Neural cell (in vitro differentiated cells): ENCODE results near the gene ADSS2. TPM values are rescaled to one million over a fixed set of nuclear protein-coding genes. Genes with fewer than 3 reads are reported as not detected.

Experiments
- H2AFZ ChIP-seq: fragments of 200-600, 300-800 bp; sonication (generic), shearing (Covaris generic); 2 replicates; pipeline ENCODE4 v1.6.0; 2014; ENCODE audit warnings: low read depth, mild to moderate bottlenecking, antibody characterized with exemption, low read length, moderate library complexity
- H3F3A ChIP-seq: fragments of 200-600 bp; shearing (Covaris generic); 2 replicates; pipeline ENCODE4 v1.6.1; 2016; ENCODE audit warnings: mild to moderate bottlenecking, moderate library complexity, mixed read lengths, antibody characterized with exemption, low read length; ENCODE audit not compliant: insufficient read depth, poor library complexity, severe bottlenecking
- H3K27ac ChIP-seq: fragments of 200-600, 300-800 bp; sonication (generic), shearing (Covaris generic); 2 replicates; pipeline ENCODE4 v1.5.1; 2014; ENCODE audit warnings: mild to moderate bottlenecking, low read length, moderate library complexity
- H3K27me3 ChIP-seq: fragments of 300-800, 200-600 bp; sonication (generic), shearing (Covaris generic); 2 replicates; pipeline ENCODE4 v1.6.0; 2014; ENCODE audit warnings: mild to moderate bottlenecking, low read depth, low read length, moderate library complexity; ENCODE audit not compliant: insufficient read depth
- H3K36me3 ChIP-seq: fragments of 300-800, 200-600 bp; sonication (generic), shearing (Covaris generic); 2 replicates; pipeline ENCODE4 v1.5.1; 2014; ENCODE audit warnings: mild to moderate bottlenecking, antibody characterized with exemption, low read length, moderate library complexity; ENCODE audit not compliant: insufficient read depth
- H3K4me2 ChIP-seq: fragments of 300-800, 200-600 bp; sonication (generic), shearing (Covaris generic); 2 replicates; pipeline ENCODE4 v1.6.0; 2014; ENCODE audit warnings: mild to moderate bottlenecking, low read length
- H3K4me3 ChIP-seq: fragments of 300-800, 200-600 bp; sonication (generic), shearing (Covaris generic); 2 replicates; pipeline ENCODE4 v1.5.1; 2014; ENCODE audit warnings: mild to moderate bottlenecking, low read length, moderate library complexity
- H3K79me2 ChIP-seq: fragments of 200-600 bp; shearing (Covaris generic); replicated peaks from 2 replicates; pipeline ENCODE4 v1.6.0; 2014; ENCODE audit warnings: mild to moderate bottlenecking, low read length, moderate library complexity; ENCODE audit not compliant: insufficient read depth
- H3K9ac ChIP-seq: fragments of 300-800, 200-600 bp; sonication (generic), shearing (Covaris generic); 2 replicates; pipeline ENCODE4 v1.6.1; 2016; ENCODE audit warnings: mild to moderate bottlenecking, low read length, mixed read lengths
- H3K9me2 ChIP-seq: fragments of 200-600 bp; shearing (Covaris generic); 2 replicates; pipeline ENCODE4 v1.6.1; 2016; ENCODE audit warnings: mild to moderate bottlenecking, low read length, mixed read lengths; ENCODE audit not compliant: insufficient read depth
- H3K9me3 ChIP-seq: fragments of 200-600, 300-800 bp; sonication (generic), shearing (Covaris generic); 2 replicates; pipeline ENCODE4 v1.6.1; 2016; ENCODE audit warnings: mild to moderate bottlenecking, mixed run types, low read length, moderate library complexity, mixed read lengths
- H4K20me1 ChIP-seq: fragments of 200-600 bp; shearing (Covaris generic); 2 replicates; pipeline ENCODE4 v1.6.1; 2016; ENCODE audit warnings: mild to moderate bottlenecking, mixed run types; ENCODE audit not compliant: insufficient read depth
- CTCF ChIP-seq: fragments of 450-650 bp; IDR thresholded peaks from 2 replicates; pipeline ENCODE4 v1.5.1; 2014; ENCODE audit warnings: antibody characterized with exemption, mild to moderate bottlenecking, moderate library complexity; ENCODE audit not compliant: poor library complexity, severe bottlenecking
- EP300 ChIP-seq: fragments of 450-650 bp; conservative IDR thresholded peaks from 2 replicates; pipeline ENCODE4 v1.6.1; 2014; ENCODE audit warnings: antibody characterized with exemption, mild to moderate bottlenecking, moderate library complexity; ENCODE audit not compliant: poor library complexity, severe bottlenecking
- EZH2 ChIP-seq: fragments of 200-600, 300-800 bp; shearing (Covaris generic), sonication (generic); IDR thresholded peaks from 2 replicates; pipeline ENCODE4 v1.6.1; 2014; ENCODE audit warnings: antibody characterized with exemption, low read length, borderline replicate concordance, mild to moderate bottlenecking; ENCODE audit not compliant: insufficient read depth, poor library complexity, severe bottlenecking
- MXI1 ChIP-seq: fragments of 450-650 bp; conservative IDR thresholded peaks from 2 replicates; pipeline ENCODE4 v1.6.1; 2014; ENCODE audit warnings: antibody characterized with exemption, mild to moderate bottlenecking; ENCODE audit not compliant: poor library complexity, severe bottlenecking
- POLR2AphosphoS5 ChIP-seq: IDR thresholded peaks from 2 replicates; pipeline ENCODE4 v1.6.1; 2012
- RAD21 ChIP-seq: fragments of 450-650 bp; conservative IDR thresholded peaks from 2 replicates; pipeline ENCODE4 v1.6.1; 2014; ENCODE audit warnings: antibody characterized with exemption, mild to moderate bottlenecking, moderate library complexity
- SMC3 ChIP-seq: fragments of 450-650 bp; conservative IDR thresholded peaks from 2 replicates; pipeline ENCODE4 v1.6.1; 2014; ENCODE audit warnings: antibody characterized with exemption, mild to moderate bottlenecking, moderate library complexity; ENCODE audit not compliant: poor library complexity
- TAF1 ChIP-seq: IDR thresholded peaks from 2 replicates; pipeline ENCODE4 v1.6.1; 2012; ENCODE audit warnings: low read depth
- polyA plus RNA-seq: library from polyadenylated mRNA; depleted of rRNA; stranded (reverse); fragments of >200 nt; gene quantifications from 2 replicates; pipeline ENCODE4 v1.2.3, GENCODE V29; 2014
- TF ChIP-seq, protein P1 (sequence below): IDR thresholded peaks from 2 replicates; pipeline ENCODE4 v1.6.1; 2012; ENCODE audit warnings: borderline replicate concordance

ADSS2 gene
- polyA plus RNA-seq, 1 donor from 2014 or later: 86.1 TPM

GRCh38 chr1:244394826-244395765 lies 56.6 kb downstream of the ADSS2 start:
- no peak overlapping the region for H3K27ac ChIP-seq
- H2AFZ ChIP-seq: no peak overlapping the region
- H3F3A ChIP-seq: no peaks in the 10 kb centered on the region
- H3K9me2 ChIP-seq: no peaks in the 10 kb centered on the region
- H3K4me2 ChIP-seq: no peak overlapping the region
- no peaks in the 10 kb centered on the region for H3K27me3 ChIP-seq
- H3K79me2 ChIP-seq: no peaks in the 10 kb centered on the region
- TF ChIP-seq, protein P1, sequence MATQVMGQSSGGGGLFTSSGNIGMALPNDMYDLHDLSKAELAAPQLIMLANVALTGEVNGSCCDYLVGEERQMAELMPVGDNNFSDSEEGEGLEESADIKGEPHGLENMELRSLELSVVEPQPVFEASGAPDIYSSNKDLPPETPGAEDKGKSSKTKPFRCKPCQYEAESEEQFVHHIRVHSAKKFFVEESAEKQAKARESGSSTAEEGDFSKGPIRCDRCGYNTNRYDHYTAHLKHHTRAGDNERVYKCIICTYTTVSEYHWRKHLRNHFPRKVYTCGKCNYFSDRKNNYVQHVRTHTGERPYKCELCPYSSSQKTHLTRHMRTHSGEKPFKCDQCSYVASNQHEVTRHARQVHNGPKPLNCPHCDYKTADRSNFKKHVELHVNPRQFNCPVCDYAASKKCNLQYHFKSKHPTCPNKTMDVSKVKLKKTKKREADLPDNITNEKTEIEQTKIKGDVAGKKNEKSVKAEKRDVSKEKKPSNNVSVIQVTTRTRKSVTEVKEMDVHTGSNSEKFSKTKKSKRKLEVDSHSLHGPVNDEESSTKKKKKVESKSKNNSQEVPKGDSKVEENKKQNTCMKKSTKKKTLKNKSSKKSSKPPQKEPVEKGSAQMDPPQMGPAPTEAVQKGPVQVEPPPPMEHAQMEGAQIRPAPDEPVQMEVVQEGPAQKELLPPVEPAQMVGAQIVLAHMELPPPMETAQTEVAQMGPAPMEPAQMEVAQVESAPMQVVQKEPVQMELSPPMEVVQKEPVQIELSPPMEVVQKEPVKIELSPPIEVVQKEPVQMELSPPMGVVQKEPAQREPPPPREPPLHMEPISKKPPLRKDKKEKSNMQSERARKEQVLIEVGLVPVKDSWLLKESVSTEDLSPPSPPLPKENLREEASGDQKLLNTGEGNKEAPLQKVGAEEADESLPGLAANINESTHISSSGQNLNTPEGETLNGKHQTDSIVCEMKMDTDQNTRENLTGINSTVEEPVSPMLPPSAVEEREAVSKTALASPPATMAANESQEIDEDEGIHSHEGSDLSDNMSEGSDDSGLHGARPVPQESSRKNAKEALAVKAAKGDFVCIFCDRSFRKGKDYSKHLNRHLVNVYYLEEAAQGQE: no peak
- TF ChIP-seq MXI1 (no peak), POLR2AphosphoS5 (no peak), SMC3 (no peak), EZH2 (no peak), CTCF (no peak), RAD21 (no peak), EP300 (no peak), TAF1 (no peak)
- no peaks in the 10 kb centered on the region for H4K20me1 ChIP-seq
- no peak overlapping the region for H3K9ac ChIP-seq
- H3K4me3 ChIP-seq: no peak overlapping the region
- H3K9me3 ChIP-seq: no peaks in the 10 kb centered on the region
- no peaks in the 10 kb centered on the region for H3K36me3 ChIP-seq

- H2AFZ ChIP-seq: no peak overlapping the region
- TF ChIP-seq SMC3: no peak
- TF ChIP-seq, protein P1: no peak
- no peak for TF ChIP-seq EP300
- TF ChIP-seq RAD21: no peak
- no peak for TF ChIP-seq TAF1
- no peak for TF ChIP-seq POLR2AphosphoS5
- no peak for TF ChIP-seq CTCF
- TF ChIP-seq MXI1: no peak
- no peak for TF ChIP-seq EZH2
- H3K4me2 ChIP-seq: no peak overlapping the region
- H3F3A ChIP-seq: no peaks in the 10 kb centered on the region
- H3K27me3 ChIP-seq: no peaks in the 10 kb centered on the region
- H3K27ac ChIP-seq: no peak overlapping the region
- no peaks in the 10 kb centered on the region for H3K79me2 ChIP-seq
- H3K4me3 ChIP-seq: no peak overlapping the region
- no peaks in the 10 kb centered on the region for H4K20me1 ChIP-seq
- H3K9ac ChIP-seq: no peak overlapping the region
- H3K9me2 ChIP-seq: no peaks in the 10 kb centered on the region
- no peaks in the 10 kb centered on the region for H3K9me3 ChIP-seq
- no peaks in the 10 kb centered on the region for H3K36me3 ChIP-seq
Measured at GRCh38 chr1:244394346-244394745, 57.4 kb downstream of the ADSS2 start.
